ENCODE measurements around the gene CD300C.

CD300C gene

DNA sequence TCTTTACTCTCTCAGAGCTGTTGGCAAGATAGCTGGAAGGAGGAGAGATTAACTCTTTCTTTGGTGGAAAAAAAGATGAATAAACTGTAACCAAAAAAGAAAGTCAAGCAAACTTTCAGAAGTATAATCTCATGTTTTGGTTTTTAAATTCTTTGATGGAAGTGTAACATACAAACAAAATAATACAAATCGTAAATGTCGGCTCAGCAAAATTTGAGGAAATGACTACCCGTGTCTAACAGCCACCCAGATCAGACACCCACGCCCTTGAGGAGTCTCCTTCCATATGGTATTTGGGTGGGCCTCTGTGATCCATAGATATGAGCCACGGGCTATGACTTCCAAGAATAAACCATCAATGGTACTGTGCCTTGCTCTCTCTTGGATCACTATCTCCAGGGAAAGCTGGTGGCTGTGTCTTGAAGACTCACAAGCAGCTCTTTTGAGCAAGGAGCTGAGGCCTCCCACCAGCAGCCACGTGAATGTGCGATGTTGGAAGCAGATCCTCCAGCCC, 9.6 kb upstream of the CD300C start:
- TF ChIP-seq, protein P1, sequence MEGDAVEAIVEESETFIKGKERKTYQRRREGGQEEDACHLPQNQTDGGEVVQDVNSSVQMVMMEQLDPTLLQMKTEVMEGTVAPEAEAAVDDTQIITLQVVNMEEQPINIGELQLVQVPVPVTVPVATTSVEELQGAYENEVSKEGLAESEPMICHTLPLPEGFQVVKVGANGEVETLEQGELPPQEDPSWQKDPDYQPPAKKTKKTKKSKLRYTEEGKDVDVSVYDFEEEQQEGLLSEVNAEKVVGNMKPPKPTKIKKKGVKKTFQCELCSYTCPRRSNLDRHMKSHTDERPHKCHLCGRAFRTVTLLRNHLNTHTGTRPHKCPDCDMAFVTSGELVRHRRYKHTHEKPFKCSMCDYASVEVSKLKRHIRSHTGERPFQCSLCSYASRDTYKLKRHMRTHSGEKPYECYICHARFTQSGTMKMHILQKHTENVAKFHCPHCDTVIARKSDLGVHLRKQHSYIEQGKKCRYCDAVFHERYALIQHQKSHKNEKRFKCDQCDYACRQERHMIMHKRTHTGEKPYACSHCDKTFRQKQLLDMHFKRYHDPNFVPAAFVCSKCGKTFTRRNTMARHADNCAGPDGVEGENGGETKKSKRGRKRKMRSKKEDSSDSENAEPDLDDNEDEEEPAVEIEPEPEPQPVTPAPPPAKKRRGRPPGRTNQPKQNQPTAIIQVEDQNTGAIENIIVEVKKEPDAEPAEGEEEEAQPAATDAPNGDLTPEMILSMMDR (IDR thresholded peaks at IDR 0.05; ENCODE audit: unreplicated experiment in 3 of 3), result no peak
- Mint-ChIP-seq H3K36me3 (ENCODE audit: low read depth) (no peaks in the 10 kb centered on the region), H3K27ac (no peak overlapping the region), H3K4me1 (no peaks in the 10 kb centered on the region), H3K27me3 (ENCODE audit: low read depth) (peaks cover 47% of the 10 kb centered on the region), H3K9me3 (peaks cover 15% of the 10 kb centered on the region), H3K4me3 (no peak overlapping the region)

DNA sequence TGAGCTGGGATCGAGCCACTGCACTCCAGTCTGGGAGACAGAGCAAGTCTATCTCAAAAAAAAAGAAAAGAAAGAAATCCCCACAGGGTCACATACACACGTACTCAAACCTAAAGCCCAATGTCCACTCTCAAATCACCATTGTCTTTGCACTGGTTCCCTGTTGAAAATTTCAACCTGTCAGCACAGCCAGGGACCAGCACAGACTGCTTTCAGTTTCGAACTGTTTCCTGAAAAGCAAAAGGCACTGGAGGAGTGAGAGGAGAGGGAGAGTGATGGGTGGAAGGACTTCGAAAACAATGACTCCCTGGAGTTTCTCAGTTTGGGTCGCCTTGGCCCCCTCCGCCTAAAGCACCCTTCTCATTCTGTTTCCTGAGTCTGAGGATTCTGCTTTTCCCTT, 9.0 kb upstream of the CD300C start:
- TF ChIP-seq, protein P1 (IDR thresholded peaks at IDR 0.05; ENCODE audit: unreplicated experiment in 3 of 3), result no peak
- Mint-ChIP-seq H3K4me3 (no peak overlapping the region), H3K27ac (no peak overlapping the region), H3K27me3 (ENCODE audit: low read depth) (peaks cover 42% of the 10 kb centered on the region), H3K4me1 (no peaks in the 10 kb centered on the region), H3K9me3 (peaks cover 15% of the 10 kb centered on the region), H3K36me3 (ENCODE audit: low read depth) (no peaks in the 10 kb centered on the region)

DNA sequence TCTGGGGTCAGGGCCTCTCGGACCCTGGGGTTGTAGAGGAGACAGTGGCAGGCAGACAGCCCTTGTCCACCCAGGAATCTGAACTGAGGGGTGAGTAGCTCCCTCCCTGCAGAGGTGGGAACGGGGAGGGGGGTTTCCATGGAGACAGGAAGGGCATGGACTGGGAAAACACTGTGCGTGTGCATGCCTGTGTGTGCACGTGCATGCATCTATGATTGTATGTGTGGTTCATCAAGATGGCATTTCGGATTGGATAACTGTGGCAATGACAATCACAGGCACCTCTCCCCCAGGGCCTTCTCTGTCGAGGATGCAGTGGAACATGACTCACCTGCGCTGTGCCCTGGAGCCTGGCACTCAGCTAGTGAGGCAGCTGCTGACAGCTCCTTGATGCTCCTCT, 6.1 kb upstream of the CD300C start:
- Mint-ChIP-seq H3K27ac (no peak overlapping the region), H3K4me1 (no peaks in the 10 kb centered on the region), H3K4me3 (no peak overlapping the region), H3K36me3 (ENCODE audit: low read depth) (no peaks in the 10 kb centered on the region), H3K9me3 (peaks cover 4% of the 10 kb centered on the region), H3K27me3 (ENCODE audit: low read depth) (peaks cover 36% of the 10 kb centered on the region)
- TF ChIP-seq, protein P1 (IDR thresholded peaks at IDR 0.05; ENCODE audit: unreplicated experiment in 3 of 3), result no peak

DNA sequence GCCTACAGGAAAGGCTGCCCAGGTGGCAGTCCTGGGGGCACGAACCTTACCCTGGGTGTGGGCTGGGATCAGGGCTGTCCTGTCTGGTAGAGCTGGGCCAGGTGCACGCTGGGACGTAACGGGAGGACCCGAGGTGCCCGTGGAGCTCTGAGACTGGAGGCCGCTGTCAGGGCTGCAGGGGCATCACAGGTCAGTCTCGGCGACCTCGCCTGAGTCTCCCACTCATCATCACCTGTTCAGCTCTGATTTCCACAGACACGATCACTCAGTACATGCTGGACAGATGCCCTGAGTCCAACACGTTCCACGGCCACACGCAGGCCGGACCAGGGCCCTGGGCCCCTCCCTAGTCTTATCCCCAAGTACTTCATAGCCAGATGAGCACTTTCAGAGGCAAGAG, 4.7 kb upstream of the CD300C start:
- Mint-ChIP-seq H3K27ac (no peak overlapping the region), H3K36me3 (ENCODE audit: low read depth) (no peaks in the 10 kb centered on the region), H3K27me3 (ENCODE audit: low read depth) (peaks cover 32% of the 10 kb centered on the region), H3K4me3 (no peak overlapping the region), H3K4me1 (no peaks in the 10 kb centered on the region), H3K9me3 (no peaks in the 10 kb centered on the region)
- TF ChIP-seq, protein P1 (IDR thresholded peaks at IDR 0.05; ENCODE audit: unreplicated experiment in 3 of 3), result no peak

DNA sequence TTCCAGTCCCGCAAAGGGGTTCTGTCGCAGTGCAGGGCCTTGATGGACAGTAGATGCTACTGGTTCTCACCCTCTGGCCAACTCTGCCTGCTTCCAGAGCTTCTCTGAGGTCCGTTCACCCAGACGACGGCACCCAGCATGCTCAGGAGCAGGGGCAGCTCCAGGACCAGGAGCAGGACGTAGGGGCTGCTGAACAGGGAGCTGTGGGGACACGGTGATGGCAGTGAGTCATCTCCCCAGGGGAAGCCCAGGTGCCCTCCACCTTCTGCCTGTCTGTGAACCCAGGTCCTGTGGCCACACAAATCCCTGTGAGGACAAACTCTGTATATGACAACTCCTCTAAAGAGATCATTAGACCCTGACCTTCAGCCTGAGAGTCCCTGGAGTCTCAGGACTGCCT, 3.4 kb upstream of the CD300C start:
- no peak overlapping the region for H3K4me3 Mint-ChIP-seq
- no peaks in the 10 kb centered on the region for H3K36me3 Mint-ChIP-seq (ENCODE audit: low read depth)
- peaks cover 33% of the 10 kb centered on the region for H3K27me3 Mint-ChIP-seq (ENCODE audit: low read depth)
- no peak overlapping the region for H3K27ac Mint-ChIP-seq
- TF ChIP-seq, protein P1 (IDR thresholded peaks at IDR 0.05; ENCODE audit: unreplicated experiment in 3 of 3), result no peak
- H3K9me3 Mint-ChIP-seq, result no peaks in the 10 kb centered on the region
- no peaks in the 10 kb centered on the region for H3K4me1 Mint-ChIP-seq

DNA sequence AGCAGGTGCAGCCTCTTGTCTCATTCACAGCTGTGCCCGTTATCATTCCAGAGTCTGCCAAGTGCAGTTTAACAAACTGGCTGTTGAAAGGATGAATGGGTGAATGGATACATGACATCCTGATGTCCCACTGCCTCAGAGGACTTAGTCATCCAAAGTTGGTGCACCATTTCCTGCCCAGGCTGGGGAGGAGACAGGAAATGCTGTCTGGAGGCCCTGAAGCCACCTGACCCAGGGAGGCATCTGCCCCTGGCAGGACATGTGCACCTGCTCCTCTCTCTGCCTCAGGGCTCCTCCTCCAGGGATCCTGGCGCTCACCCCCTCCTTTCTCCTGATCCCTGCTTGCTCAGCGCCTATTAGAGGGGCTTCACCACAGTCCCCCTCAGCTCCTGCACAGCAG, 1.8 kb upstream of the CD300C start:
- TF ChIP-seq, protein P1 (IDR thresholded peaks at IDR 0.05; ENCODE audit: unreplicated experiment in 3 of 3), result no peak
- Mint-ChIP-seq H3K27ac (no peak overlapping the region), H3K9me3 (no peaks in the 10 kb centered on the region), H3K27me3 (ENCODE audit: low read depth) (peaks cover 27% of the 10 kb centered on the region), H3K4me3 (no peak overlapping the region), H3K4me1 (no peaks in the 10 kb centered on the region), H3K36me3 (ENCODE audit: low read depth) (no peaks in the 10 kb centered on the region)
